Gastroesophageal sphincter (tissue), 4 donors: ENCODE results near the gene ANK3. TPM values are rescaled to one million over a fixed set of nuclear protein-coding genes. Genes with fewer than 3 reads are reported as not detected.

Experiments
- ATAC-seq: fragments of 150-250 bp; one replicate; pipeline ENCODE4 v1.9.1; 2016; ENCODE audit warnings: mild to moderate bottlenecking, moderate library complexity
- H3K27ac ChIP-seq, 4 donors: fragments of 200-600 bp; sonication (generic) in 3 of 4; 1 replicate in 3 of 4; 2 replicates in 1 of 4; pipeline ENCODE4 v1.5.1; 2016 to 2019
- H3K27me3 ChIP-seq: fragments of 200-600 bp; sonication (generic); one replicate; pipeline ENCODE4 v1.5.1; 2019
- H3K36me3 ChIP-seq, 2 donors: fragments of 200-600 bp; sonication (generic); one replicate each; pipeline ENCODE4 v1.5.1; 2019; ENCODE audit warnings: control low read depth in 1 of 2
- H3K4me1 ChIP-seq, 3 donors: fragments of 200-600 bp; sonication (generic); 1 replicate in 2 of 3; 2 replicates in 1 of 3; pipeline ENCODE4 v1.5.1; 2016 to 2019; ENCODE audit warnings: control low read depth in 2 of 3
- H3K4me3 ChIP-seq, 2 donors: fragments of 200-600 bp; sonication (generic); one replicate each; pipeline ENCODE4 v1.5.1; 2019; ENCODE audit warnings: mild to moderate bottlenecking in 1 of 2, moderate library complexity in 1 of 2
- H3K9me3 ChIP-seq, 3 donors: fragments of 200-600 bp; sonication (generic); one replicate each; pipeline ENCODE4 v1.5.1; 2017 to 2019; ENCODE audit warnings: control low read depth in 2 of 3
- EP300 ChIP-seq: sonication (generic); formaldehyde crosslinking; IDR thresholded peaks from one replicate; pipeline ENCODE4 v1.6.1; 2017; ENCODE audit warnings: antibody characterized with exemption, mild to moderate bottlenecking
- POLR2A ChIP-seq, 2 donors: fragments of 450-650 bp; IDR thresholded peaks; one replicate each; pipeline ENCODE4 v1.6.1; 2017; ENCODE audit warnings: antibody characterized with exemption in 2 of 2, mild to moderate bottlenecking in 2 of 2, moderate library complexity in 1 of 2
- POLR2AphosphoS5 ChIP-seq: sonication (generic); formaldehyde crosslinking; IDR thresholded peaks from one replicate; pipeline ENCODE4 v1.6.1; 2017; ENCODE audit warnings: antibody characterized with exemption
- WGBS, 2 donors: methylation state at CpG; one replicate each; pipeline ENCODE4 v1.1.5; 2018; ENCODE audit warnings: low coverage in 1 of 2; 5-methylcytosine and 5-hydroxymethylcytosine counted together
- total RNA-seq, 4 donors: library from RNA; depleted of rRNA; stranded (reverse); fragments of >200 nt; gene quantifications; one replicate each; pipeline ENCODE4 v1.1.0, GENCODE V29; 2016
- TF ChIP-seq, protein P1 (sequence below), 4 experiments: fragments of 200-600 bp in 2 of 4; fragments of 450-650 bp in 2 of 4; sonication (generic) in 1 of 4; IDR thresholded peaks; one replicate each; pipeline ENCODE4 v1.5.1; 2017 to 2019; ENCODE audit warnings: antibody characterized with exemption in 4 of 4, mild to moderate bottlenecking in 2 of 4, moderate library complexity in 2 of 4

ANK3 gene
- total RNA-seq, 4 donors from 2014 or later, result 21.1 to 61.5 (median 38.9) TPM

DNA sequence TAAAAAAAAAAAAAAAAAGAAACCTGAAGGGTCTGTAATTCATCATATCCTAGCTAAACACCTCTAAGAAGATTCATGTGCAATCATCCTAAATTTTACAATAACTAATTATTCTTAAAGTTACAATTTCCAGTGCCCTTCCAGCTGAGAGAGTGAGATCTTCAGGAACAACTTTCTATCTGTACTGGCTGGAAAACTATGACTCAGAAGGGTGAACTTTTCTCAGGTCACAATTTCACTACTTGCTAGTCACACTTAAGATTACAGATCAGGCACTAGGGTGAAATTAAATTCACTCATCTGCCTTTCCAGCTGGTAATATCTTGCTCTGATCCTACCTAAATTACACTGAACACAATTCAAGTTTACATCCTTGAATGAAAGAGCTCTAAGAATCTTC, 158.8 kb downstream of the ANK3 start:
- Histone ChIP-seq H3K9me3 (no peaks in the 10 kb centered on the region), H3K4me1 (peaks cover 0 to 18% (median 0%) of the 10 kb centered on the region in 3 donors), H3K4me3 (no peak overlapping the region), H3K36me3 (no peaks in the 10 kb centered on the region), H3K27ac (no peak overlapping the region), H3K27me3 (no peaks in the 10 kb centered on the region)
- no peak for ATAC-seq
- no peak for TF ChIP-seq POLR2AphosphoS5
- no peak for TF ChIP-seq EP300
- TF ChIP-seq, protein P1, sequence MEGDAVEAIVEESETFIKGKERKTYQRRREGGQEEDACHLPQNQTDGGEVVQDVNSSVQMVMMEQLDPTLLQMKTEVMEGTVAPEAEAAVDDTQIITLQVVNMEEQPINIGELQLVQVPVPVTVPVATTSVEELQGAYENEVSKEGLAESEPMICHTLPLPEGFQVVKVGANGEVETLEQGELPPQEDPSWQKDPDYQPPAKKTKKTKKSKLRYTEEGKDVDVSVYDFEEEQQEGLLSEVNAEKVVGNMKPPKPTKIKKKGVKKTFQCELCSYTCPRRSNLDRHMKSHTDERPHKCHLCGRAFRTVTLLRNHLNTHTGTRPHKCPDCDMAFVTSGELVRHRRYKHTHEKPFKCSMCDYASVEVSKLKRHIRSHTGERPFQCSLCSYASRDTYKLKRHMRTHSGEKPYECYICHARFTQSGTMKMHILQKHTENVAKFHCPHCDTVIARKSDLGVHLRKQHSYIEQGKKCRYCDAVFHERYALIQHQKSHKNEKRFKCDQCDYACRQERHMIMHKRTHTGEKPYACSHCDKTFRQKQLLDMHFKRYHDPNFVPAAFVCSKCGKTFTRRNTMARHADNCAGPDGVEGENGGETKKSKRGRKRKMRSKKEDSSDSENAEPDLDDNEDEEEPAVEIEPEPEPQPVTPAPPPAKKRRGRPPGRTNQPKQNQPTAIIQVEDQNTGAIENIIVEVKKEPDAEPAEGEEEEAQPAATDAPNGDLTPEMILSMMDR (IDR thresholded peaks at IDR 0.05), result no peak

DNA sequence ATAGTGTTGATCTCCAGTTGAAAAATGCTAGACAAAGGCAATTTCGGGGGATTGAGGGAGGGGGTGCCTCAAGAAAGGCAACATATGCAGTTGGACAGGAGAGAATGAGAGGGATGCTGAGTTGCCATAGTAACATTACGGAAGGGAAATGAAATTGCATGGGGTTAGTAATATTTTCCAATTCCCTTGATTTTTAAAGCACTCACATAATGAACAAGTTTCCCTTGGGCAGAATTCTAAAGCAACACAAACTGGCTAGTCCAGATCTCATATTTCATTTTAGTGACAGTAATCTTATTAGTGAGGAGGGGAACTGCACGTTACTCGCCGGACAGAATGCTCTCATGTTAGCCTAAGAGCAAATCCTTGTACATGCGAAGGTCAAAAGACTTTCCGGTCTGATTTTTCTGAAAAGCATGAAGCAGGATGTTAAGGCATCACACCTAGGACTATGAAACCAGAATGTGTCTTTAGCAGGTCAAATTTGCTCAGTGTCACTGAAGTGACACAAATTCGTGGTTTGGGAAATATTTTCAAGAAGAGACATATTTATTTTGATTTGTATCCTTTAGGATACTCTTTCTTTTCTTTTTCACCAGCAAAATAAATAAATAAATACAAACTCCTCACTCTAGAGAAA, 165.5 kb downstream of the ANK3 start:
- 46 to 68% methylated on average over 8 of the region's 8 CpGs for WGBS, 2 donors
- no peak overlapping the region for H3K4me3 ChIP-seq
- H3K9me3 ChIP-seq, result no peaks in the 10 kb centered on the region
- TF ChIP-seq EP300 (no peak), POLR2AphosphoS5 (no peak), POLR2A (IDR thresholded peaks at IDR 0.05) (no peak)
- TF ChIP-seq, protein P1 (IDR thresholded peaks at IDR 0.05), result no peak
- H3K4me1 ChIP-seq, result no peaks in the 10 kb centered on the region
- no peak overlapping the region for H3K27ac ChIP-seq
- no peaks in the 10 kb centered on the region for H3K27me3 ChIP-seq
- H3K36me3 ChIP-seq, result no peaks in the 10 kb centered on the region
- ATAC-seq, result no peak

DNA sequence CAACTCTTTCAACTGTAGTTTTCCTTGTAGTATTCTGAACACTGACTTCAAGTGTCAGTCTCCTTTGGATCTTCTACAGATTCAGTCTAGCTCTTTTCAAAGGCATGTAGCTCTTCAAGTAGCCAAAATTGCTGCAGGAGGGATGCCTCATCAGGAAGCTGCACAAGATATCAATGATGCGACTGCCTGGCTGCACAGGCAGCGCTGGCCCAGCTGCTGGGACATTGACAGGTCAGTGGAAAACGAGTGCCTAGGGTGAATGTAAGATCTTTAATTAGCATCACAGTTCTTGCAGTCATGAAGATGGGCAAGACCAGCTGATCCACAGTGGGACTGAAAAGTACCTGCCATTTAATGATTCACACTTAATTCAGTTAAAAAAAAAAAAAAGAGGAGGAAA, 167.6 kb downstream of the ANK3 start:
- no peak for ATAC-seq
- no peaks in the 10 kb centered on the region for H3K36me3 ChIP-seq
- TF ChIP-seq EP300 (no peak), POLR2A (IDR thresholded peaks at IDR 0.05) (no peak)
- TF ChIP-seq, protein P1 (IDR thresholded peaks at IDR 0.05), result no peak
- no peak overlapping the region for H3K27ac ChIP-seq
- no peaks in the 10 kb centered on the region for H3K9me3 ChIP-seq
- H3K4me3 ChIP-seq, result no peak overlapping the region
- no peaks in the 10 kb centered on the region for H3K4me1 ChIP-seq
- WGBS, 2 donors, result 0 to 50% methylated on average over 1 to 2 of the region's 3 CpGs
- no peaks in the 10 kb centered on the region for H3K27me3 ChIP-seq

DNA sequence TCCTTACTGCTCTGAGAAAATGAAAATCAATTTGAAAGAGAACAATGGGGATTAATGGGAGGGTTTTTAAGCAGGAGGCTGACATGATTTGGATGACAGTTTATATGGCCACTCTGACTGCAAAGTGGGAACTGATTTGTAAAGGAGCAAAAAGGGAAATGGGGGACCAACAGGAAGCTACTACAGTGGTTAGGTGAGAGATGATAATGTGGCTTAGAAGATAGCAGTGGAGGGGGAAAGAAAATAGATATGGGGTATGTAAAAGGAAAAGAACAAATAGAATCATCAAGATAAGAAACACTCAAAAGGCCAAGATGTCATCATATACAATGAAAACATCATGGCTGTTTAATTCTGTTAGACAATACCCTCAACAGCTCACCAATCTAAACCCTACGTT, 177.5 kb downstream of the ANK3 start:
- WGBS, 2 donors, result 80 to 87% methylated on average over 1 of the region's 1 CpG
- no peaks in the 10 kb centered on the region for H3K4me1 ChIP-seq

More for the DNA sequence above, 177.5 kb downstream of the ANK3 start:
- H3K36me3 ChIP-seq, result no peaks in the 10 kb centered on the region
- no peak overlapping the region for H3K4me3 ChIP-seq
- no peaks in the 10 kb centered on the region for H3K27me3 ChIP-seq
- TF ChIP-seq, protein P1 (IDR thresholded peaks at IDR 0.05), result no peak
- no peak for TF ChIP-seq POLR2AphosphoS5
- no peak for TF ChIP-seq POLR2A (IDR thresholded peaks at IDR 0.05)
- no peak for TF ChIP-seq EP300
- peaks cover 0 to 9% (median 0%) of the 10 kb centered on the region in 3 donors for H3K9me3 ChIP-seq
- H3K27ac ChIP-seq, result no peak overlapping the region
- no peak for ATAC-seq
